HG02884 (cell line): ENCODE data around the gene RSPO4.

Source experiments
- ATAC-seq: cut with Tn5 transposase; IDR thresholded peaks from one replicate; pipeline ENCODE4 v1.9.1; 2021; ENCODE audit warnings: mild to moderate bottlenecking, moderate library complexity; ENCODE audit not compliant: unreplicated experiment

The RSPO4 gene

GRCh38 chr20:911882-912600 is 90.1 kb downstream of the RSPO4 start:
- ATAC-seq: no peak

- ATAC-seq: no peak
Measured at GRCh38 chr20:910870-911770, 91.0 kb downstream of the RSPO4 start.

- no peak for ATAC-seq
Measured at GRCh38 chr20:910132-910869, 91.8 kb downstream of the RSPO4 start.

- no peak for ATAC-seq
Measured at GRCh38 chr20:909641-910040, 92.5 kb downstream of the RSPO4 start.
